HUES6 (cell line): ENCODE data around the gene MBNL2.

ENCODE experiments used
- H3K27ac ChIP-seq: 2 replicates; pipeline ENCODE4 v1.7.0; 2013; ENCODE audit warnings: low read depth, mild to moderate bottlenecking, low read length, inconsistent platforms
- H3K27me3 ChIP-seq: 2 replicates; pipeline ENCODE4 v1.6.1; 2013; ENCODE audit warnings: low read length; ENCODE audit not compliant: control insufficient read depth, insufficient read depth
- H3K36me3 ChIP-seq: 2 replicates; pipeline ENCODE4 v1.6.1; 2013; ENCODE audit warnings: low read length; ENCODE audit not compliant: control insufficient read depth, insufficient read depth
- H3K4me1 ChIP-seq: 2 replicates; pipeline ENCODE4 v1.6.1; 2013; ENCODE audit warnings: low read length; ENCODE audit not compliant: control insufficient read depth, insufficient read depth
- H3K4me3 ChIP-seq: 2 replicates; pipeline ENCODE4 v1.5.1; 2013; ENCODE audit warnings: low read depth, low read length
- H3K9ac ChIP-seq: one replicate; pipeline ENCODE4 v1.6.1; 2013; ENCODE audit warnings: mild to moderate bottlenecking, low read length
- H3K9me3 ChIP-seq: 2 replicates; pipeline ENCODE4 v1.6.1; 2013; ENCODE audit warnings: low read depth, low read length; ENCODE audit not compliant: control insufficient read depth, insufficient read depth

The MBNL2 gene

DNA sequence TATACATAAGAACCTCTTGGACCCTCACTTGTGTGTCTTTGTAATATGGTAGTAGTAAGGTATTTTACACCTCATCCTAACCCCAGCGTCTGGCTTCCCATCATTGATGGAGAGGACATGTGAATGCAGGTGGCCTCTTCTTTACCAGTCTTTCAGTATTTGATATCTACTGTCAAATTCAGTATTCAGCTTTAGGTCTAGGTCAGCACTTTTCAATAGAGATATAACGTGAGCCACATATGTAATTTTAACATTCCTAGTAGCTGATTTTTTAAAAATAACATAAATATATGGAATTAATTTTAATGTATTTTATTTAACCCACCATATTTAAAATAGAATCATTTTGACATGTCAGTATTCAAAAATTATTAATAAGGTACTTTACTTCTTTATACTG is 214.7 kb downstream of the MBNL2 start:
- Histone ChIP-seq H3K4me1 (peaks cover 9% of the 10 kb centered on the region; the same call in 1 of the 2 replicates), H3K9me3 (no peaks in the 10 kb centered on the region), H3K4me3 (peak overlapping the region; percentile 99; the same call in 1 of the 2 replicates), H3K27ac (no peak overlapping the region), H3K27me3 (no peaks in the 10 kb centered on the region), H3K36me3 (peaks cover 24% of the 10 kb centered on the region), H3K9ac (no peak overlapping the region)

DNA sequence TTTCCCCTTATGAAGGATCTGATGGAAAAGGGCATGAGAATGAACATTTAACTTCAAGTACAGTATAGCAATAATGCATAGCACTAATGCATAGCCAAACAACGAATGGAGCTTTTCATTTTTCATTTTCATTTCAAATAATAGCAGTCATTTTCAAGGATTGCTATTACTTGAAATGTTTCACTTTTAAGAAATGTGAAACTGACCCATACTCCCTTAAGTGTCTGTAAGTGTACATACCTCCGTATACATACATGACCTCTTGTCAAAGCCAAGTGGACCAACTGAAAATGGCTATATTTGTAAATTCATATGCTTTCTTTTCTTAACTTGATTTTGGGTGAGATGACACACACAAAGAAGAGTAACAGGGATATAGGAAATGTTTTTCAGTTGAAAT is 215.6 kb downstream of the MBNL2 start:
- Histone ChIP-seq H3K9ac (no peak overlapping the region), H3K4me3 (no peak overlapping the region), H3K9me3 (no peaks in the 10 kb centered on the region), H3K4me1 (peaks cover 9% of the 10 kb centered on the region; the same call in 1 of the 2 replicates), H3K27me3 (no peaks in the 10 kb centered on the region), H3K27ac (no peak overlapping the region), H3K36me3 (peaks cover 26% of the 10 kb centered on the region)

DNA sequence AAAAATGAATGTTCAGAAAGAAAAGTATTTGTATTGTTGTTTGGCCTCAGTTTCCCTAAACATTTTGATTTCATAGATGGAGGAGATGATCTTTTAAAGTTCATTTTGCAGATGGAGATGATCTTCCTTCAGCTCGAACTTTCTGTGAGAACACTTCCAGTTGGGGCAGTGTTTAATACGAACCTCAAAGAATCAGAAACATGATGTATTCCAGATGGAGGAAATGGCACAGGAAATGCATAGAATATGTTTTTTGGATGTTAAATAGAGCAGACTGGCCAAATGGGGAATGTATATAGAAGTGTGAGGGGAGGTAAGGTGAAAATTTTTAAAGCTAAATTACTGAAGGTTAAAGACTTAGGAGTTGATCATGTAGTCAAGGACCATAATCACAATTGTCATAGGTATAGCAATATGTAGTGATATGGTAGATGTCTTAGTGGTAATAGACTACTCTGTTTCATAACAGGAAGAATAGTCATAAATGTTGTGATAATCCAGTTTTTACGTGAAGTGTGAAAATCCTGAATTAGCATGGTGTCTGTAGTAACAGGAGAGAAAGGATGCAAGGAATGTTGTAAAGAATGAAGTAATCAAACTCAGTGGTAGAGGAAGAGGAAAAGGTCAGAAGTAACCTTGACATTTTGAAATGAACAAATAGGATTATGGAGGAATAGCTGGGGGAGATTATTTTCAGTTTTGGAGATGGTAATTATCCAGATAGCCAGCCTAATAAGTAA is 216.9 kb downstream of the MBNL2 start:
- H3K27me3 ChIP-seq, result no peaks in the 10 kb centered on the region
- no peak overlapping the region for H3K4me3 ChIP-seq
- no peak overlapping the region for H3K9ac ChIP-seq
- peaks cover 9% of the 10 kb centered on the region; the same call in 1 of the 2 replicates for H3K4me1 ChIP-seq
- H3K36me3 ChIP-seq, result peaks cover 33% of the 10 kb centered on the region
- no peaks in the 10 kb centered on the region for H3K9me3 ChIP-seq
- no peak overlapping the region for H3K27ac ChIP-seq

DNA sequence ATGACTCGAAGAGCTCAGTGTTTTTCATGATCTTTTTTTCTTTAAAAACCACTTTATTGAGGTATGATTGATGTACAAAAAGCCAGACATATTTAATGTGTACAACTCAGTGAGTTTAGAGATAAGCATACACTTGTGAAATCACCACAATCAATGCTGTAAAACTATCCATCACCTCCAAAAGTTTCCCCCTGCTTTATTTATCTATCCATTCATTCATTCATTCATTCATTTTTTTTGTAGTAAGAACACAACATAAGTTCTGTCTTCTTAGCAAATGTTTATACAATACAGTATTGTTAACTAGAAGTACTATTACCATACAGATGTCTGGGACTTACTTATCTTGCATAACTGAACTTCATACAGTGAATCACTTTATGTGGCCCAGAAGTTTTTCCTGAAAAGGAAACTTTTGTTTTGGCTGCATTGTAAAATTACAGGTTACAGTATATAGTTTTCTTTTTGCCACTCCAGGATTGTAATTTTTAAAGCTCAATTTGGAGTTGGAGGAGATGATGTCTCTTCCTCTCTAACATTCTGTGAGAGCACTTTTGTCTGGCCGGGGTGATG is 218.6 kb downstream of the MBNL2 start:
- Histone ChIP-seq H3K27ac (no peak overlapping the region), H3K9ac (no peak overlapping the region), H3K36me3 (peaks cover 33% of the 10 kb centered on the region), H3K4me3 (no peak overlapping the region), H3K4me1 (peaks cover 9% of the 10 kb centered on the region; the same call in 1 of the 2 replicates), H3K9me3 (no peaks in the 10 kb centered on the region), H3K27me3 (no peaks in the 10 kb centered on the region)

DNA sequence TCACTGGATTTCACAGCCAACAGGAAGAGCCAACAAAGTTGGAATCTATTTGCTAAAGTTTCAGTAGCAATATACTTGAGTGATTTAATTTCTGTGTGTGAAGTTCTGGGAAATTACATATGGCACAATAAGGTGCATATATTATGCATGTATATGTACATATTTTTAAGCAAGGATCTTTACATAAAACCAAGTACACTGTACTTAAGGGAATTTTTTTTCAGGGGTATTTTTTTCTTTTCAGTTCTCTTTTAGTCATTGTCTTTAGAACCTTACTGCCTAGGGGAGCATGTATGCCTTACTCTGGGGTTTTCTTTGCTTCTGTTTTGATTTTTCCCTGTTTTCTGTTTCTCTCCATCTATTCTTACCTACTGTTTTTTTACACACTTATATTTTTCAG is 219.2 kb downstream of the MBNL2 start:
- H3K9me3 ChIP-seq, result no peaks in the 10 kb centered on the region
- no peak overlapping the region for H3K9ac ChIP-seq
- H3K27ac ChIP-seq, result no peak overlapping the region
- no peak overlapping the region for H3K4me3 ChIP-seq
- H3K4me1 ChIP-seq, result peaks cover 7% of the 10 kb centered on the region; the same call in 1 of the 2 replicates
- peaks cover 27% of the 10 kb centered on the region for H3K36me3 ChIP-seq
- no peaks in the 10 kb centered on the region for H3K27me3 ChIP-seq
